Left ventricle myocardium superior (tissue), 1 donor: ENCODE measurements around the gene NAV2. TPM values are rescaled to one million over a fixed set of nuclear protein-coding genes. Genes with fewer than 3 reads are reported as not detected.

Experiments used
- ATAC-seq: fragments of 200-7000 bp; cut with Tn5 transposase; one replicate; pipeline ENCODE4 v1.9.1; 2020; ENCODE audit warnings: mild to moderate bottlenecking, moderate library complexity
- DNase-seq: peaks from one replicate; pipeline ENCODE4 v3.0.0-alpha.2; 2020
- intact Hi-C: fragments of 100-400 bp; cut with micrococcal nuclease; formaldehyde crosslinking; loops from one replicate; pipeline ENCODE4 v1.11.0; 2022
- total RNA-seq: library from RNA; stranded (reverse); fragmentation: NEBNext Ultra II Directional; extraction: Animal tissue kit (Norgen Biotek cat#: 25700); gene quantifications from one replicate; pipeline ENCODE4 v1.2.1, GENCODE V29; 2021
- donor health status: DM: no; HTN: yes; CAD: no; lungs with severe emphysema.

Gene NAV2
- total RNA-seq, 1 donor from 2014 or later: 8.8 TPM

DNA sequence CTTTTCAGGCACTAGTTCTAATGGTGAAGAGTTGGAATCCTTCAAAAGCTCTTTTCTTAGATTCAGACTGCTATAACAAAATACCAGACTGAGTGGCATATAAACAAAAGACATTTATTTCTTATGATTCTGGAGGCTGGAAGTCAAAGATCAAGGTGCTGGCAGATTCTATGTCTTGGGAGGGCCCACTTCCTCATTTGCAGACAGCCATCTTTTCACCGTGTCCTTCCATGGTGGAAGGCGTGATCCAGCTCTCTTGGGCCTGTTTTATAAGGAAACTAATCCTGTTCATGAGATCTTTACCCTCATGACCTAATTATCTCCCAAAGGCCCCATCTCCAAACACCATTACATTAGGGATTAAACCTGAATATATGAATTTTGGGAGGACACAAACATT lies 124.0 kb downstream of the NAV2 start:
- no peak for ATAC-seq
- intact Hi-C loops: no loop called here
- DNase-seq: no peak

DNA sequence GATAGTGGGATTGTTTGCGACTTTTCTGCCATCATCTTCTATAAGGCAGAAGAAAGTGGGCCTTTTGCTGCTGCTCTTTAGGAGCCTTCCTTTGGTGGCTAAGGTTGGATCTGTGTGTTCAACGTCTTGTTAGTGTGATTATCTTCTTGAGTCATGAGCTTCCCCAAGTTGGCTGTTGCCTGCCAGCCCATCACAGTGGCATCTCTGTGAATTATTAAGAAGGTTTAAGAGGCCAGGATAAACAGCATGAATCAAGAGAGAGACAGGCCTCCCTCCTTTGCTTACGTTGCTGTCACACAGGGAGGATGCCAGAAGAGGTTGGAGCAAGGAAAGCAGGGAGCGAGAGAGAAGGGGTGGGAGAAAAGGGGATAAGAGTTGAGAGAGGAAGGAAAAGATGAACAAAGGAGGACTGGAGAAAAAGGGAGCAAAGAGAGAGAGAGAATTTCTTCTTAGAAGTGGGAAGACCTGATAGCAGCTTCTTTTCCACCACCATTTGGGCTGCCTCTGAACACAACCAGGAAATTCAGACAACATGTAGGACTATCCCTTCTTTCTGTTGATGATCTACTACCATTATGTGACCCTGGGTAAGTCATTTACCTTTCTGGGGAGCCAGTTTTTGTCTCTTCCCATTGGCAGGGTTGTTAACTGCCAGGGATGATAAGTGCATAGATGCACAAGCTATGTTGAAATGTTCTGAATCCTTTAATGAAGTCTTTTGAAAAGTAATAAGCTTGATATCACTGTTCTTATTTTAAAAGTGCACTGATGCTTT lies 126.5 kb downstream of the NAV2 start:
- no peak for ATAC-seq
- intact Hi-C loops: no loop called here
- DNase-seq: no peak

DNA sequence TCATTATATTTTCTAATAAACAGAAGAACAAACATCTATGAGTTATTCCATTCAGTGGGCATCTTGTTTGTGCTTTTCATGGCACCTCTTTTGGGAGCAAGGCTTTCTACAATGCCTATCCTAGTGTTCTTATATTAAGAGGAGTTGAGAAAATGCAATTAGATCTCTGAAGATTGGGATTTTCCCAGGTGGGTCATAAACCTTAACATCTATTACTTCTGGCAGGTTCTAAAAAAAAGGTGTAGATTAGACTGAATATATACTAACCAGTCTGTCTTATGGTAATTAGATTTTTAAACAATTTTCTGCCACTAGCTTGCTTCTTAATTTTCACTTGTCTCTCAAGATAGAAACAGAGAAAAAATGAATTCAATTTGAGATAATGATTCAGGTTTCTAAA lies 128.3 kb downstream of the NAV2 start:
- ATAC-seq: no peak
- intact Hi-C loops: no loop called here
- no peak for DNase-seq

DNA sequence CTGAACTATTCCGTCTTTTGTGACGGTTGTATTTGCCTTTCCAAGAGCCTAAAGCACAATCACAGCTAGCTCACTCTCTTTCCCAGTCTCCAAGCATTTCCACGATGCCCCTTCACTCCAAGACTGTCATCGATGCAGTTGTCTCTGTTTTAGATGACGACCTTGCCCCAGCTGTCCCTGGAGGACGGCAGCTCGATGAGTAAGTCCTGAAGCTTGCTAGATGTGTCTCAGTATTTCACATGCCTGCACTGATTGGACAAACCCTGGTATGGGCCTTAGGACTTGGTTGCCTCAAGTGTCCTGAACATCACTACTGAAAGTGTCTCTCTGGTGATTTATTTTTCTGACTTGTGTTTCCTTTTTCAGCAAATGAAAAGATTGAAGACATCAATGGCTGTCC lies 129.9 kb downstream of the NAV2 start:
- ATAC-seq (no peak), DNase-seq (no peak)
- intact Hi-C loops: no loop called here

DNA sequence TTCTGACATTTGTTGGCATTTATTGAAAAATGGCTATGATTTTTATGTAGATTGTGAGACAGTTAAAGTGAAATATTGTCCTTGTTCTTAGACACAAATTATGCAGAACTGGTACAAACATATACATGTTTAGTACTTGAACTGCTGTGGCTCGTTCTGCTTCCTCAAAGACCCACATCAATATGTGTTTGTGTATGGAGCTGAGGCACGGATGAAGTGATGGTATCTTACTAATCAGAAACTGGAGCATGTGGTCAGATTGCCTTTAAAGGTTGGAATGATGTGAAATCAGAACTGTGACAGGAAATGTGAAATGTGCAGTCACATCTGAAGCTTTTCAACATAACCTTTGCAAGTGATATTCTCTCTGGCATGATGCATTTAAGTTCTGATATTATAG lies 130.4 kb downstream of the NAV2 start:
- intact Hi-C loops: no loop called here
- ATAC-seq (no peak), DNase-seq (no peak)

DNA sequence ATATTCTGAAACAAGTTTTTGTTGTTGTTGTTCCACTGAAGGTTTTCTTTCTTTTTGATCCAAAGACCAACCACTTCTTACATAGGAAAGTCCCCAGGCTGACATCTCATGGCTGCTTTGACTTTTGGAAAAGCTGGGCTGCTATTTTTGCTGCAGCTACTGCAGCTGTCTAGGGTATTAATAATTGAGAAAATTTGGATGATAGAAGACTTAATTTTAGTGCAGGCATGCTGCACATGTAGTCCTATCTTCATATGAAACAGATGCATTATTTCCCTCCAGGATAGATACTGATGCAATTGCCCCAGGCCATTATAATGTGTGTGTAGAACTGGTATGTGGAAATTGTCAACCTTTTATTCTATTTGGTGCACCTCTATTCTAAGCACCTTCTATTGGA lies 131.4 kb downstream of the NAV2 start:
- ATAC-seq (no peak), DNase-seq (no peak)
- intact Hi-C loops: no loop called here

DNA sequence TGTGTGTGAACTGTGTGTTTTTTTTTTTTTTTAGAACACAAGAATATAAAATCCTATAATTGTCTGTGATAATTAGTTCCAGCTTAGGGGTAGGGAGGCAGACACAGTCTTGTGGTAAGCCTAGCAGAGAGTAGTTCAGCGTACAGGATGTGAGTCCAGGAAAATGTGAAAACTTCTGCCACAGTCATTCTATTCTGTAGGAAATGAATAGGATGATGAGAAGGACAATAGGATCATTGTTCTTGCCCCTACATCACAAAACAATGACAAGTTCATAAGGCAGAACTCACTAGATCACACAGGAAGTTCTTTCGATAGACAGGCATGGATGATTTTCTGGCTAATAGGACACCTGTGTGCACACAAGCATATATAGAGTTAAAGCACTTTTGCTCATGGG lies 132.2 kb downstream of the NAV2 start:
- intact Hi-C loops: no loop called here
- DNase-seq (no peak), ATAC-seq (no peak)

DNA sequence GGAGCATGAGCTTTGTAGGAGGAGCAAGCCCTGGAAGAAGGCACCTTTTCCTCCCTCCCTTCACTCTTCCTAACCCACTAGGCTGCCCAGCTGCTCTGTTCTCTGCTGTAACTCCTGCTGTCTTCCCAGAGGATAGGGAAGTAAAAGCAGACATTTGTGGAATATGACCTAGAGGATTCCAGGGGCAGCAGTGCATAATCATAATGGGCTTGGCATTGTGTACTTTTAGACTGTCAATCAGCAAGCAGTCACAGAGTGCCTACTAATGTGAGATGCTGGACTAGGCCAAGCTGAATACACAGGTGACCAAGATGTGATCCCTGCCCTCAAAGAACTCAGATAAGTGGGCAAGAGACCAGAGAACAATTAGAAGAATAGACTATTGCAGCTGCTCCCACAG lies 133.0 kb downstream of the NAV2 start:
- intact Hi-C loops: no loop called here
- peak; percentile 26 for ATAC-seq

DNA sequence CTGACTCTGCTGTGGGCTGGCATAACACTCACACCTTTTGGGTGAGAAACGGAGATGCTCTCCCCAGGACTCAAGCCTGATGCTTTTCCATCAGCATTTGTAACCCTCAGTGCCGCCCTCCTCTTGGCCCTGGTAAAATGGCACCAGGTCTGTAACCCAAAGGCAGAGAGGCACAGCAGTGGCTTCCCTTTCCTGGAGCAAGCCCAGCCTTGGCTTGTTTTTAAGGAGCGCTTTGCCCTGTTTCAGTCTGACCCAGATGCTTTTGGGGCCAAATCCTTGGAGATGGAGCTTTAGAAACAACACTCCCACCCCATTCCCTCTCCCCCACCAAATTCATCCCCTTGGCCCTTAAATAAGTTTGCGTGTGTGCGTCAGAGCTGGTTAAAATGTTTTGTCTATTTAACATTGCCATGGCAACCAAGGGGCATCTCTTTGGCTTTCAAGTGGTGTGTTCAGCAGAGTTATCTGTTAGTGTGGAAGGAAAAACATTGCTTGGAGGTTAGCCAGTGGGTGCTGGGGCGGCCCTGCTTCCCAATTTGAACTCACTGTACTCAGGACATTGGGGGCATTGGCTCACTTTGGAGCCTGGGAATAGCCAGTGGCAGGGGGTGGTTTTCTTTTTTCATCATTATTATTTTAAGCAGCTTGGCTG lies 134.1 kb downstream of the NAV2 start:
- ATAC-seq (peak; percentile 90), DNase-seq (peak; percentile 56)
- intact Hi-C loops: no loop called here

More for the DNA sequence above, 133.0 kb downstream of the NAV2 start:
- DNase-seq: no peak

DNA sequence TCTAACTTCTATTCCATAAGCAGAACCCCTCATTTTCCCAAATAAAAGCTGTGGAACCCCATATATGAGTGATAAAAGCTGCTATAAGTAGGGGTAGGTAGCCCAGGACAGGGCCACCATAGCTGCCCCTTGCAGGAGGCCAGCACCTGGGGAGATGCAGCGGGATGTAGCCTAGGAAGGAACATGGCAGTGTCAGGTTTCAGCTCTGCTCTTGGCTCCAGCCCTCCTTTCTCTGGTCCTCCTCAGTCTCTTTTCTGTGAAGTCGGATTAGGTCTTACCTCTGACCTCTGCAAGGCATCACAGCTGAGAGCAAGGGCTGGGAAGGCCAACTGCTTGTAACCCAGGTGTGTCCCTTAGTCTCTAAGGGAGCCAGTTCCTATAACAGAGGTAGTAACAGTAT lies 135.6 kb downstream of the NAV2 start:
- intact Hi-C loops: no loop called here
- DNase-seq: no peak
- no peak for ATAC-seq

DNA sequence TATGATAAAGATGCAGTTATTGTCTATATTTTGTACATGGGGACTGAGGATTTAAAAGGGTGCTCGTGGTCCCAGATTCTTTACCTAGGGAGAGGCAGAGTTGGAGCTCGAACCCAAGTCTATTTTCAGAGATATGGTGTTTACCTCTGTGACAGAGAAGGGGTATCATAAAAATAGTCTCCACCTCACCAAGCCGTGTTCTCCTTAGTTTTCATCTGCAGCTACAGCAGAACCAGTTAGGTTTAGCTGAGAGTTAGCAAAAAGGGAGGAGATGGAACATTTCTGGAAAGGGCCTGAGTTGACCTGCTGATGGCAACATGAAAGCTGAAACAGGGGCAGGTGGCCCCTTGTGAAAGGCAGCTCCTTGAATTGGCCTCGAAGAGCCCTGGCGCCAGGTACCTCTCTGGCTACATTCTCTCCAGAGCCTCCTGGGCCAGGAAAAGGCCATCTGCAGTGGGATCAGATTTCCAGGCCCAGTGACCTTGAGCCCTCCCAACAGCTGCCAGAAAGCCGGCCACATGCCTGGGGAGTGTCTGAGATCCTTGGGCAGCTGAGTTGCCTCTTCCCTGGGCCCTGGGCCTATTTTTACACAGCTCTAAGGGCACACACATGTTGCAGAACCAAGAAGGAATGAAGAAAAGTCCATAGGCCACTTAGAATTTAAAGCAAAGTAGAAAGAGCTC lies 136.6 kb downstream of the NAV2 start:
- ATAC-seq: peak; percentile 61
- intact Hi-C loops: no loop called here
- DNase-seq: peak; percentile 57

DNA sequence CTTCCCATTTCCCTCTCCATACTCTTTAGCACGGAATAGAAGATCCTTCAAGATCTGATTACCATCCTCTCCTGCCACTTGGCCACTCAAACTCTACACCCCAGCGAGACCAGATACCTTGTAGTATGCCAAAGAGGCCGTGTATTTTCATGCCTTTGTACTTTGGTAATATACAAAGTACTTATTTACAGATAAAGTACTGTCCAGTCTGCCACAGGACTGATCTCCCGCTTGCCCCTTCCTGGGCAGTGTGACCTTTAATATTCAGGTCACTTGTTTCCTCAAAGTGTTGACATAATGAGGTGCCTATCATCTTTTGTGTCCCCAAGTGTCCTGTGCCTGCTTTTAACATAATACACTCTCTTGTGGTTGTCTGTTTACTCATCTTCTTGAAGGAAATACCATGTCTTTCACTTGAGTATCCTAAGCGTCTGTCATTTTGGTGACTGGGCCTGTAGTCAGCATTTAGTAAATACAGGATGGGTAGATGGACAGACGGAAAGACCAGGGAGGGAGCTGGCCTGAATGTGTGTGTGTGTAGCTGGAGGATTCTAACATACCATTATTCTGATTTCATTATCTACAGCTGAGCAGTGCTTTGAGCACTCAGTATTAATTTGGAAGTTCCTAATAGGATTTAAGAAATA lies 137.4 kb downstream of the NAV2 start:
- DNase-seq (no peak), ATAC-seq (no peak)
- intact Hi-C loops: no loop called here

DNA sequence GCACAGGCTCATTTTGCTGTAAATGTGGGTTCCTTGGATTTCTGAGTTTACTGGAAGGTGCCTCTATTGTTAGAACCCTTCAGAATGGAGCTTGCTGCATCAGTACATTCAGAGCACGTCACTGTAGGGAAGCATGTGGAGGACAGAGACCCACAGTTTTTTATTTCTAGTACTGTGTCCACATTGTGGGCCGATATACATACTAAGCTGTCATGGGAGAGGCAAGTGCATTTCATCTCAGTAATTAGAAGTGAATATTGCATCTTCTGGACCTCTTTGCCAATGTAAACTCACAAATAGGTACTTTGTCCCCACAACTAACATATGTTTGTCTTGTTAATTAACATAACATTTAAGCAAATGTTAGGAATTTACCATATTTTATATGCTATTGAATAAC lies 139.7 kb downstream of the NAV2 start:
- intact Hi-C loops: no loop called here
- DNase-seq (no peak), ATAC-seq (no peak)

DNA sequence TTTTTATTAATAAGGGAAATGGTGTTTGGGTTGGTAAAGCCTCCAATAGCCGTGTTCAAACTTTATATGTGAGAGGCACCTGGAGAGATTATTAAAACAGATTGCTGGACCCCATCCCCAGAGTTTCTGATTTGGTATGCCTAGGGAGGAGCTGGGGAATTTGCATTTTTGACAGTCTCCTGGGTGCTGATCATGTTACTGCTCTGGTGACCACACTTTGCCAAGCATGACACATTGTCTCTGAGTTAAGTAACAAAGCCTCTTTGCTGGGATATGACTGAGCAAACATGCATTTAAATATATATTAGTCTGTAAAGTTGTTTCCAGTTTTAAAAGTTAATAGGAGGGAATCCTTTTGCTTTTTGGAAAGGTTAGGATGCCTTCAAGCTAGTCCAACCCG lies 140.4 kb downstream of the NAV2 start:
- DNase-seq: no peak
- intact Hi-C loops: no loop called here
- ATAC-seq: peak; percentile 37

DNA sequence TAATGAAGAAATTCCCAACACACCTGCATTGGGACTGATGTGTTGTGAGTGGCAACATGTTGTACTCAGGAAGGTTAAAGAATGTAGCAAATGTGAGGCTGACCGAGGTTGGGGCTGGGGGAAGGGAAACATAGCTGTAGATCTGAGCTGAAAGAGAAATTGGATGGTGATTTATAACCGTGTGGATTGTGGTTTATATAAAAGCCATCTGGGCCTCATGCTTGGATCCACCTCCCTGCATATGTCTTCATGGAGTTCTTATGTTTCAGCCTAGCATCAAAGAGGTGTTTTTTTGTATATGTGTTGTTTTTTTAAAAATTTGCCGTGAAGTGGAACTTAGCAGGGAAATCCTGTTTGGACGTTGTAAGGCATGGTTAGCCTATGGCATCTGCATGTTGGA lies 141.3 kb downstream of the NAV2 start:
- no peak for DNase-seq
- intact Hi-C loops: no loop called here

DNA sequence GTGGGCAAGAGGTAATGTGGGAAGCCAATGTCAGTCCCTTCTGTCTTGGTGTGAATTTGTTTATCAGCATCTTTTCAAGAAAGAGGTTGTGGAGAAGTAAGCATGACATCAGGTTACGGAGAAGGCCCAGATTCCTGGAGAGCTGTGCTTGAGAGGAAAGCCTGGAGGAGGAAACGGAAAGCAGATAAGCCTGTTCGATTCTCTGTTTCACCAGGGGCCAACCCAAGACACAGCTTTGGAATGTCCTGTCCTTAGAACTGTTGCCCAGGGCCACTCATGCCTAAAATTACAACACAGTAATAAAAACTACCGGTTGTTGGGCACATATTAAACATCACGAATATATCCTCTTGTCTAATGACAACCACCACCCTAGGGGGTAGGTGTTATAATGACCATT lies 148.5 kb downstream of the NAV2 start:
- intact Hi-C loops: no loop called here
- ATAC-seq (peak; percentile 28), DNase-seq (no peak)

More for the DNA sequence above, 141.3 kb downstream of the NAV2 start:
- no peak for ATAC-seq

DNA sequence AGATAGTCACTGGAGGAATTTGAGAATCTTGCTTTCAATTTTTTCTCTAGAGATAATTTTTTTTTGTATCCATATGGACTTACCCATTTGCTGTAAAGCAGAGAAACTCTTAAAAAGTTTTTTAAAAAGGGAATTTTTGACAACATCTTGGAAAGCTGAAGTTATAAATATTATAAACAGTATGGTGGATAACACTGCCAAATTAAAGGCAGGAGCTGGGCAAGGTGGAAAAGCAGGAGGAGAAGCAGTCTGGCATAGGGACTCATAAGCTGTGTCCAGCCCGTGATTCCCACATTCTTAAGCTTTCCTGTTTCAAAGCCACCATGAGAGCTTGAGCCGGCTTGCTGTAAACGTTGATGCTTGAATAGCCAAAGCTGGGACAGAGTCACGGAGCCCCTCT lies 149.5 kb downstream of the NAV2 start:
- intact Hi-C loops: no loop called here
- no peak for ATAC-seq
- DNase-seq: no peak

DNA sequence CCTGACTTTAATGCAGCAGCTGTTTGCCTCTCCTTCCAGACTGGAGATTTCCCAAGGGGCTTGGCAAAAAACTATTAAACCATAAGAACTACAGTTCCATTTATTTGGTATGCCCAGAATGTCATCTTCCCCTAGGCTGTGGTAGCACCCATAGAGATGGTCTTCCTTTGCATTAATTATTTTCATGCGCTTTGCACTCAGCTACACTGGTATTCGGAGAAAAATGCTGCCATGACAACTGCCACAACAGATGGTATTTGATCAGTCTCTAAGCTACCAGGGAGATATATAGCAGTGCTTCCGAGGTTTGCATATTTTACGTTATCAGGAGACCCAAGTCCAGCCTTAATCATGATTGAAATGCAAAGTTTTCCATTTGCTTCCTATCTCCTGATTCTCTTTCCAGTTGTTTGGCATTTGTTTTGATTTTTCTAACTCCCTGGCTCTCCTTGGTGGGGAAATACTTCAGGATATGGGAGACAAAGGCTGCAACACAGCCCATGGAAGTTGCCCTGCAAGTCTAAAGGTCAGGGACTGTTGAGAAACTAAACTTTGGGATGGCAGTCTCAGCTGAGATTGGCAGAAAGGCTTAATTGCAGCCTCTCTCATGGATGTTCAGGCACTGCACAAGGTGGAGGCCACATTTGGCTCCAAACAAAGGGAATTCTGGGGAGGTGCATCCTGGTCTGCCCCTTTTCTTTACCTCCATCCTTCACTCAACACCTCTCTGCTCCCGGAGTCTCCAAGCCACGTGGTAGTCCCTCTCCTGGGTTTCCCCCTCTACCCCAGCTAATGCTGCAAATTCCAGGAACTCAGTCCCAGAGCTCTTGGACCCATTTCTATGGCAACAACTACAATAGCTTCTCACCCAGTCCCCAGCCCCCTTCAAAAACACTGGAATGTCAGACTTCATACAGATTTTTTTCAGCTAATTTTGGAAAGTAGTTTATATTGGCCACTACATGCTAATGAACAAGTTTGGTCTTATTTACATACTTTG lies 151.8 kb downstream of the NAV2 start:
- intact Hi-C loops: no loop called here
- ATAC-seq: no peak

DNA sequence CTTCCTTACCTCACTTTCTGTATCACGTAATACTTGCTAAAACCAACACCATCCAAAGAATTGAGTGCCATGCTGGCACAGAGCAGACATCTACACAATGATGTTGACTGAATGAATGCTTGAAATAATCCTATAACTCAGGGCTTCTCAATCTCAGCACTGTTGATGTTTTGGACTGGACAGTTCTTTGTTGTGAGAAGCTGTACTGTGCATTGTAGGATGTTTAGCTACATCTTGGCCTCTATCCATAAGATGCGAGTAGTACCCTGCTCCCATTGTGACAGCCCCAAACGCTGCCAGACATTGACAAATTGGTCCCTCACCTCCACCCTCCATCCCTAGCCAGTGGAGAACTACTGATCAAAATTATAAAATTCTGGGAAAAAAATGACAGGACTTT lies 153.4 kb downstream of the NAV2 start:
- DNase-seq (no peak), ATAC-seq (no peak)
- intact Hi-C loops: no loop called here

More for the DNA sequence above, 151.8 kb downstream of the NAV2 start:
- no peak for DNase-seq
